H1 (cell line): ENCODE data around the gene RAB5B. TPM values are rescaled to one million over a fixed set of nuclear protein-coding genes. Genes with fewer than 3 reads are reported as not detected.
A peak's percentile ranks its signal among the peaks of the same experiment; 100 is the strongest.

Source experiments
- CTCF ChIA-PET: fragments of 300-600 bp; sonication (Branson Sonifier 250); formaldehyde crosslinking; loops from one replicate; lab custom pipeline; 2021; ENCODE audit not compliant: partially characterized antibody; lab: Charles Lee
- POLR2A ChIA-PET: fragments of 300-600 bp; sonication (Branson Sonifier 250); formaldehyde crosslinking; loops from one replicate; lab custom pipeline; 2021; ENCODE audit warnings: inconsistent platforms; ENCODE audit not compliant: partially characterized antibody; lab: Charles Lee
- DNase-seq, 2 experiments: peaks; one replicate each; pipeline versions ENCODE4 v3.0.0 to v3.0.0-alpha.2; 2010 to 2022; ENCODE audit warnings: low spot score in 2 of 2, low read depth in 1 of 2, mixed read lengths in 1 of 2
- FAIRE-seq: peaks from 2 replicates; lab custom pipeline; 2011; peaks lifted over from hg19 to GRCh38; lab: Jason Lieb, UNC
- H2AFZ ChIP-seq: 2 replicates; pipeline ENCODE4 v1.8.1; 2012; ENCODE audit warnings: low read length, inconsistent platforms
- H2AK5ac ChIP-seq: 2 replicates; pipeline ENCODE4 v1.6.1; 2013; ENCODE audit warnings: low read depth, low read length
- H2BK120ac ChIP-seq: replicated peaks from 2 replicates; pipeline ENCODE3; 2013; ENCODE audit warnings: low read depth, low read length, inconsistent platforms
- H2BK12ac ChIP-seq: 2 replicates; pipeline ENCODE4 v1.6.1; 2013; ENCODE audit warnings: low read depth, low read length
- H2BK15ac ChIP-seq: 2 replicates; pipeline ENCODE4 v1.6.1; 2013; ENCODE audit warnings: low read length
- H2BK20ac ChIP-seq: 2 replicates; pipeline ENCODE4 v1.6.1; 2013; ENCODE audit warnings: low read length
- H2BK5ac ChIP-seq: 2 replicates; pipeline ENCODE4 v1.6.1; 2013; ENCODE audit warnings: low read depth, low read length
- H3K14ac ChIP-seq: 2 replicates; pipeline ENCODE4 v1.6.1; 2013; ENCODE audit warnings: inconsistent platforms; ENCODE audit not compliant: insufficient read length
- H3K18ac ChIP-seq: 2 replicates; pipeline ENCODE4 v1.6.1; 2013; ENCODE audit warnings: low read length; ENCODE audit errors: extremely low read depth
- H3K23ac ChIP-seq: 2 replicates; pipeline ENCODE4 v1.6.1; 2013; ENCODE audit warnings: inconsistent platforms; ENCODE audit not compliant: insufficient read length
- H3K23me2 ChIP-seq: 2 replicates; pipeline ENCODE4 v1.6.1; 2013; ENCODE audit warnings: low read depth, low read length
- H3K27ac ChIP-seq: 2 replicates; pipeline ENCODE4 v1.6.1; 2011; ENCODE audit warnings: low read depth, low read length, inconsistent platforms
- H3K27me3 ChIP-seq, 4 experiments: replicated peaks in 1 of 4; 1 replicate in 1 of 4; 2 replicates in 3 of 4; pipeline versions ENCODE4 v1.6.1 to v1.8.1; 2011 to 2013; ENCODE audit warnings: low read length in 3 of 4, mild to moderate bottlenecking in 3 of 4, inconsistent platforms in 2 of 4, mixed read lengths in 2 of 4, moderate library complexity in 1 of 4; ENCODE audit not compliant: control insufficient read depth in 3 of 4, insufficient read depth in 3 of 4; ENCODE audit errors: extremely low read depth in 1 of 4
- H3K36me3 ChIP-seq, 4 experiments: 2 replicates each; pipeline versions ENCODE4 v1.6.1 to v1.8.1; 2011 to 2013; ENCODE audit warnings: mild to moderate bottlenecking in 4 of 4, low read length in 3 of 4, moderate library complexity in 2 of 4, control low read depth in 1 of 4, inconsistent platforms in 1 of 4; ENCODE audit not compliant: insufficient read depth in 4 of 4, control insufficient read depth in 2 of 4
- H3K4ac ChIP-seq: replicated peaks from 2 replicates; pipeline ENCODE3; 2013; ENCODE audit warnings: low read length, low read depth, mixed read lengths, inconsistent platforms; ENCODE audit not compliant: insufficient read length
- H3K4me1 ChIP-seq, 4 experiments: replicated peaks in 1 of 4; 1 replicate in 1 of 4; 2 replicates in 3 of 4; pipeline versions ENCODE4 v1.6.1 to v1.8.1; 2011 to 2013; ENCODE audit warnings: low read length in 3 of 4, inconsistent platforms in 2 of 4, mixed read lengths in 1 of 4; ENCODE audit not compliant: insufficient read depth in 4 of 4, control insufficient read depth in 3 of 4
- H3K4me2 ChIP-seq, 2 experiments: 2 replicates each; pipeline versions ENCODE4 v1.6.1 to v1.8.1; 2011 to 2013; ENCODE audit warnings: low read depth in 2 of 2, low read length in 2 of 2, control low read depth in 1 of 2, inconsistent platforms in 1 of 2, mild to moderate bottlenecking in 1 of 2; ENCODE audit not compliant: insufficient read depth in 1 of 2
- H3K4me3 ChIP-seq, 4 experiments: fragments of 200-600, 300-600 bp in 1 of 4; sonication (generic), shearing (Covaris generic), sonication (Bioruptor Twin) in 1 of 4; 2 replicates each; pipeline versions ENCODE4 v1.5.1 to v1.8.1; 2011 to 2016; ENCODE audit warnings: low read length in 4 of 4, low read depth in 3 of 4, control low read depth in 2 of 4, inconsistent platforms in 2 of 4, mild to moderate bottlenecking in 2 of 4, mixed read lengths in 1 of 4, moderate library complexity in 1 of 4; ENCODE audit not compliant: insufficient read depth in 2 of 4; ENCODE audit errors: extremely low read depth in 1 of 4
- H3K56ac ChIP-seq: replicated peaks from 2 replicates; pipeline ENCODE3; 2013; ENCODE audit warnings: low read depth, mild to moderate bottlenecking, mixed read lengths, low read length, inconsistent platforms; ENCODE audit not compliant: insufficient read length
- H3K79me1 ChIP-seq: 2 replicates; pipeline ENCODE4 v1.6.1; 2013; ENCODE audit warnings: low read depth, low read length, control low read depth
- H3K79me2 ChIP-seq, 2 experiments: 2 replicates each; pipeline versions ENCODE4 v1.6.1 to v1.8.1; 2012 to 2013; ENCODE audit warnings: low read length in 2 of 2, mild to moderate bottlenecking in 2 of 2, inconsistent platforms in 1 of 2; ENCODE audit not compliant: insufficient read depth in 2 of 2, control insufficient read depth in 1 of 2
- H3K9ac ChIP-seq, 4 experiments: replicated peaks in 1 of 4; 1 replicate in 1 of 4; 2 replicates in 3 of 4; pipeline versions ENCODE4 v1.6.1 to v1.8.1; 2011 to 2013; ENCODE audit warnings: low read depth in 3 of 4, low read length in 3 of 4, control low read depth in 2 of 4, mild to moderate bottlenecking in 2 of 4, moderate library complexity in 2 of 4, inconsistent platforms in 1 of 4; ENCODE audit errors: extremely low read depth in 1 of 4
- H3K9me3 ChIP-seq, 2 experiments: 2 replicates each; pipeline versions ENCODE4 v1.6.1 to v1.8.1; 2012 to 2013; ENCODE audit warnings: mild to moderate bottlenecking in 2 of 2, moderate library complexity in 2 of 2, control low read depth in 1 of 2, inconsistent platforms in 1 of 2, low read depth in 1 of 2, low read length in 1 of 2, mixed read lengths in 1 of 2; ENCODE audit not compliant: insufficient read depth in 2 of 2
- H4K20me1 ChIP-seq, 2 experiments: replicated peaks in 1 of 2; 2 replicates each; pipeline versions ENCODE3 to v1.8.1; 2011 to 2013; ENCODE audit warnings: inconsistent platforms in 2 of 2, low read length in 2 of 2, mild to moderate bottlenecking in 1 of 2; ENCODE audit not compliant: insufficient read depth in 2 of 2, control insufficient read depth in 1 of 2
- H4K5ac ChIP-seq: 2 replicates; pipeline ENCODE4 v1.6.1; 2013; ENCODE audit warnings: low read length, low read depth, mixed read lengths, inconsistent platforms; ENCODE audit not compliant: insufficient read length
- H4K8ac ChIP-seq: 2 replicates; pipeline ENCODE4 v1.8.0; 2013; ENCODE audit warnings: mild to moderate bottlenecking, moderate library complexity, low read length, inconsistent platforms; ENCODE audit not compliant: insufficient read depth; ENCODE audit errors: extremely low read depth
- H4K91ac ChIP-seq: replicated peaks from 2 replicates; pipeline ENCODE3; 2013; ENCODE audit warnings: low read length, mixed read lengths, inconsistent platforms; ENCODE audit not compliant: insufficient read length
- ASH2L ChIP-seq: fragments of 200-600, 300-600 bp; sonication (generic); IDR thresholded peaks from one replicate; pipeline ENCODE4 v1.7.1; 2017; ENCODE audit warnings: low read length
- ATF2 ChIP-seq: IDR thresholded peaks from 2 replicates; pipeline ENCODE4 v1.6.1; 2012; ENCODE audit warnings: low read length, inconsistent platforms
- EGR1 ChIP-seq: IDR thresholded peaks from 2 replicates; pipeline ENCODE4 v1.6.1; 2011; ENCODE audit warnings: low read depth, low read length, borderline replicate concordance
- PHF8 ChIP-seq: fragments of 200-600 bp; sonication (generic); conservative IDR thresholded peaks from 2 replicates; pipeline ENCODE4 v1.7.1; 2012; ENCODE audit warnings: low read depth, mild to moderate bottlenecking, inconsistent platforms, low read length, moderate library complexity
- POLR2A ChIP-seq, 2 experiments: IDR thresholded peaks; 1 replicate in 1 of 2; 2 replicates in 1 of 2; pipeline ENCODE4 v1.6.1; 2011; ENCODE audit warnings: low read depth in 2 of 2, low read length in 2 of 2, mild to moderate bottlenecking in 2 of 2; ENCODE audit errors: control extremely low read depth in 1 of 2
- RBBP5 ChIP-seq: IDR thresholded peaks from 2 replicates; pipeline ENCODE4 v1.7.1; 2012; ENCODE audit warnings: low read depth, mild to moderate bottlenecking, inconsistent platforms, low read length, moderate library complexity, borderline replicate concordance
- SP4 ChIP-seq: IDR thresholded peaks from 2 replicates; pipeline ENCODE4 v1.6.1; 2012; ENCODE audit warnings: low read length, inconsistent platforms
- TAF1 ChIP-seq: IDR thresholded peaks from 2 replicates; pipeline ENCODE4 v1.6.1; 2011; ENCODE audit warnings: mild to moderate bottlenecking, low read depth, low read length
- TAF7 ChIP-seq: optimal IDR thresholded peaks from 2 replicates; pipeline ENCODE3; 2011; ENCODE audit warnings: low read depth, mild to moderate bottlenecking, inconsistent platforms, low read length, moderate library complexity, borderline replicate concordance
- WGBS, 2 experiments: shearing (Covaris generic) in 1 of 2; methylation state at CpG; one replicate each; pipeline versions ENCODE4 v1.1.6 to v1.1.7; 2013 to 2015; ENCODE audit warnings: low lambda C conversion rate in 2 of 2, mixed read lengths in 2 of 2, inconsistent platforms in 1 of 2, low coverage in 1 of 2, missing lambda C conversion rate in 1 of 2; ENCODE audit not compliant: insufficient replicate concordance in 2 of 2, insufficient coverage in 1 of 2, insufficient read length in 1 of 2; ENCODE audit errors: extremely low coverage in 1 of 2, missing lambda C conversion rate in 1 of 2; 5-methylcytosine and 5-hydroxymethylcytosine counted together
- polyA plus RNA-seq, 7 experiments: library from polyadenylated mRNA; depleted of rRNA in 3 of 7; stranded (reverse) in 5 of 7; unstranded in 2 of 7; fragments of >200 nt in 5 of 7; fragments of 200-250 nt in 2 of 7; gene quantifications; 1 replicate in 5 of 7; 2 replicates in 1 of 7; 4 replicates in 1 of 7; pipeline versions ENCODE4 v1.2.1 to v1.2.3, GENCODE V29; 2011 to 2013; ENCODE audit warnings: missing spikeins in 2 of 7, mixed read lengths in 2 of 7
- total RNA-seq: library from RNA; stranded (reverse); fragmentation: NEBNext Ultra II Directional; extraction: Animal tissue kit (Norgen Biotek cat#: 25700); gene quantifications from 2 replicates; pipeline ENCODE4 v1.2.1, GENCODE V29; 2021

Gene RAB5B
- total and polyA plus RNA-seq, 2 of the 8 experiments (the other 6 are each of a cell fraction or from before 2014, with no cell fraction given) = 56.7 to 62.4 TPM

GRCh38 chr12:56007564-56008559, 34.0 kb downstream of the RAB5B start:
- Histone ChIP-seq H2BK120ac (no peak overlapping the region), H3K4me1 (peaks cover 0 to 4% (median 2%) of the 10 kb centered on the region in 4 experiments; a peak in 3 of 7 replicates), H3K79me1 (0 out of 2 replicates have a peak, but pooled peaks cover 2% of the 10 kb centered on the region), H3K4me3 (peak overlapping the region; percentile 52 to 90 (median 83)), H3K23me2 (peaks cover 9% of the 10 kb centered on the region), H2BK5ac (peak overlapping the region; percentile 92), H4K5ac (peak overlapping the region; percentile 82), H2BK20ac (no peak overlapping the region), H3K79me2 (no peaks in the 10 kb centered on the region), H4K8ac (peak overlapping the region; percentile 88), H3K23ac (no peak overlapping the region), H3K4me2 (peak overlapping the region; percentile 81 to 84), H2AFZ (peak overlapping the region; percentile 10), H2AK5ac (no peak overlapping the region), H3K18ac (peak overlapping the region; percentile 93), H4K91ac (no peak overlapping the region), H2BK15ac (peak overlapping the region; percentile 92; the same call in 1 of the 2 replicates), H3K4ac (no peak overlapping the region), H3K36me3 (peaks cover 0 to 8% (median 2%) of the 10 kb centered on the region in 4 experiments; a peak in 2 of 8 replicates), H2BK12ac (peak overlapping the region; percentile 92; the same call in 1 of the 2 replicates), H4K20me1 (no peaks in the 10 kb centered on the region), H3K27ac (peak overlapping the region; percentile 62), H3K27me3 (no peaks in the 10 kb centered on the region), H3K9me3 (no peaks in the 10 kb centered on the region), H3K14ac (no peak overlapping the region), H3K56ac (peak overlapping the region; percentile 88), H3K9ac (peak overlapping the region; percentile 56 to 91 (median 76))
- CTCF ChIA-PET = interaction anchor here (0.7 to 4.0 kb wide), 6 partner anchors 11 to 269 kb away, joined by 3 to 20 read pairs (median 8); partner anchors contain the start of gene SUOX
- POLR2A ChIA-PET = interaction anchor here (0.6 to 6.9 kb wide), 28 partner anchors 10 to 314 kb away, joined by 3 to 82 read pairs (median 4); partner anchors contain the start of genes CD63, ERBB3, IKZF4 and RAB5B
- WGBS, 2 experiments = 7% methylated on average over 11 of the region's 44 CpGs; no CpG with 5 or more reads in 1 of the 2 experiments
- FAIRE-seq (no peak), DNase-seq (peak in 1 of 2 experiments; percentile 94)
- TF ChIP-seq EGR1 (peak; percentile 42; the same call in 1 of the 2 replicates), RBBP5 (peak; percentile 59; the same call in 1 of the 2 replicates), ASH2L (peak; percentile 64), TAF7 (no peak), ATF2 (no peak), TAF1 (peak; percentile 62; the same call in 1 of the 2 replicates), PHF8 (peak; percentile 87), SP4 (peak; percentile 73; the same call in 1 of the 2 replicates), POLR2A (IDR thresholded peaks at IDR 0.05; ENCODE audit: control extremely low read depth in 1 of 2, low read depth in 2 of 2, low read length in 2 of 2) (peak; percentile 63)
